ENCODE data around the gene DDR2. TPM values are rescaled to one million over a fixed set of nuclear protein-coding genes. Genes with fewer than 3 reads are reported as not detected.

The DDR2 gene
- total and polyA plus RNA-seq, 8 donors: 6.8 to 117 (median 34.1) TPM

GRCh38 chr1:162672622-162673260 is 40.5 kb downstream of the DDR2 start:
- DNase-seq: no peak
- WGBS, 5 donors: 68 to 85% (median 78%) methylated on average over 3 of the region's 3 CpGs
- no peak overlapping the region for H3K4me3 ChIP-seq
- TF ChIP-seq POLR2A (IDR thresholded peaks at IDR 0.05) (no peak), POLR2AphosphoS5 (IDR thresholded peaks at IDR 0.05) (no peak)
- intact Hi-C loops (cut with DNase I; ENCODE audit: low total_unique reads): no loop called here
- H3K4me1 ChIP-seq: peaks cover 0 to 49% (median 23%) of the 10 kb centered on the region in 4 donors
- H3K9me3 ChIP-seq: no peaks in the 10 kb centered on the region
- no peaks in the 10 kb centered on the region for H3K36me3 ChIP-seq
- no peaks in the 10 kb centered on the region for H3K27me3 ChIP-seq
- H3K27ac ChIP-seq: peak overlapping the region in 4 of 5 donors; percentile 30 to 79 (median 64)

DNA sequence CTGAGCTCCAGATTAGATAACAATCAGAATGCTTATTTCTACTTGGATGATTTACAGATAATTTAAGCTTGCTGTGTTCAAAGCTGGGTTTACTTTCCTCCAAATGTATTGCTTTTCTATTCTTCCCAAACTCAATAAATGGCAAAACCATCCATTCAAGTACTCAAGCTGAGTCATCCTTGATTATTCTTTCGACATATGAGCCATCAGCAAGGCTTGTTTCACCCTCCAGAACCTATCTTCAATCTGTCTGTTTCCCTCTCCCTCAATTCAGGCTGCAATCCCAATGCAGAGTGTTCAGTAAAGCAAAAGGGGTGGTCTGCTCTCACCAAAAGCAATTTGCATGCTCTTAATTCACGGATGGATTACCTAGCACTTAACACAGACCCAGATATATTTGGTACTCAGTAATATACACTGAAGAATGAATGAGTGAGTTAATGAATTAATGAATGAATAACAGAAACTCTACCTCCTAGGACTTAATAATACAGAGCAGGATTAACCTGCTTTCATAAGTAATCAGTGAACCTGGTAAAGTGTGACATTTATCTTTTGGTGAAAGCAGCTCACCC is 41.9 kb downstream of the DDR2 start:
- H3K4me1 ChIP-seq: peaks cover 0 to 49% (median 28%) of the 10 kb centered on the region in 4 donors
- TF ChIP-seq POLR2AphosphoS5 (IDR thresholded peaks at IDR 0.05) (no peak), EP300 (IDR thresholded peaks at IDR 0.05) (no peak), POLR2A (IDR thresholded peaks at IDR 0.05) (no peak)
- TF ChIP-seq, protein P1, sequence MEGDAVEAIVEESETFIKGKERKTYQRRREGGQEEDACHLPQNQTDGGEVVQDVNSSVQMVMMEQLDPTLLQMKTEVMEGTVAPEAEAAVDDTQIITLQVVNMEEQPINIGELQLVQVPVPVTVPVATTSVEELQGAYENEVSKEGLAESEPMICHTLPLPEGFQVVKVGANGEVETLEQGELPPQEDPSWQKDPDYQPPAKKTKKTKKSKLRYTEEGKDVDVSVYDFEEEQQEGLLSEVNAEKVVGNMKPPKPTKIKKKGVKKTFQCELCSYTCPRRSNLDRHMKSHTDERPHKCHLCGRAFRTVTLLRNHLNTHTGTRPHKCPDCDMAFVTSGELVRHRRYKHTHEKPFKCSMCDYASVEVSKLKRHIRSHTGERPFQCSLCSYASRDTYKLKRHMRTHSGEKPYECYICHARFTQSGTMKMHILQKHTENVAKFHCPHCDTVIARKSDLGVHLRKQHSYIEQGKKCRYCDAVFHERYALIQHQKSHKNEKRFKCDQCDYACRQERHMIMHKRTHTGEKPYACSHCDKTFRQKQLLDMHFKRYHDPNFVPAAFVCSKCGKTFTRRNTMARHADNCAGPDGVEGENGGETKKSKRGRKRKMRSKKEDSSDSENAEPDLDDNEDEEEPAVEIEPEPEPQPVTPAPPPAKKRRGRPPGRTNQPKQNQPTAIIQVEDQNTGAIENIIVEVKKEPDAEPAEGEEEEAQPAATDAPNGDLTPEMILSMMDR (IDR thresholded peaks at IDR 0.05): no peak
- no peaks in the 10 kb centered on the region for H3K27me3 ChIP-seq
- 83 to 93% (median 91%) methylated on average over 2 of the region's 2 CpGs for WGBS, 5 donors
- no peaks in the 10 kb centered on the region for H3K9me3 ChIP-seq
- no peaks in the 10 kb centered on the region for H3K36me3 ChIP-seq
- intact Hi-C loops (cut with DNase I; ENCODE audit: low total_unique reads): no loop called here
- no peak for DNase-seq
- no peak overlapping the region for H3K4me3 ChIP-seq
- H3K27ac ChIP-seq: peak overlapping the region in 3 of 5 donors; percentile 52 to 79 (median 77)

GRCh38 chr1:162676087-162676486 is 43.8 kb downstream of the DDR2 start:
- 46 to 68% (median 57%) methylated on average over 2 of the region's 2 CpGs for WGBS, 5 donors
- Histone ChIP-seq H3K27ac (peak overlapping the region in 4 of 5 donors; percentile 24 to 79 (median 65)), H3K9me3 (no peaks in the 10 kb centered on the region), H3K36me3 (no peaks in the 10 kb centered on the region), H3K27me3 (no peaks in the 10 kb centered on the region), H3K4me1 (peaks cover 0 to 51% (median 26%) of the 10 kb centered on the region in 4 donors), H3K4me3 (no peak overlapping the region)
- DNase-seq: no peak
- TF ChIP-seq EP300 (IDR thresholded peaks at IDR 0.05): no peak
- peak in 2 of 3 donors; percentile 29 to 55 for TF ChIP-seq POLR2AphosphoS5 (IDR thresholded peaks at IDR 0.05)
- intact Hi-C loops (cut with DNase I; ENCODE audit: low total_unique reads): no loop called here

GRCh38 chr1:162676750-162677149 is 44.5 kb downstream of the DDR2 start:
- DNase-seq: peak in 1 of 2 donors; percentile 47
- Histone ChIP-seq H3K27me3 (no peaks in the 10 kb centered on the region), H3K27ac (peak overlapping the region in 4 of 5 donors; percentile 11 to 79 (median 65)), H3K9me3 (no peaks in the 10 kb centered on the region), H3K4me1 (peaks cover 0 to 51% (median 26%) of the 10 kb centered on the region in 4 donors), H3K4me3 (no peak overlapping the region), H3K36me3 (no peaks in the 10 kb centered on the region)
- no peak for TF ChIP-seq POLR2A (IDR thresholded peaks at IDR 0.05)
- no peak for TF ChIP-seq EP300 (IDR thresholded peaks at IDR 0.05)
- TF ChIP-seq POLR2AphosphoS5 (IDR thresholded peaks at IDR 0.05): no peak
- TF ChIP-seq, protein P1 (IDR thresholded peaks at IDR 0.05): no peak
- intact Hi-C loops (cut with DNase I; ENCODE audit: low total_unique reads): no loop called here
- WGBS, 5 donors: 46 to 68% (median 61%) methylated on average over 7 of the region's 7 CpGs

GRCh38 chr1:162677607-162678371 is 45.5 kb downstream of the DDR2 start:
- H3K27ac ChIP-seq: peak overlapping the region in 4 of 5 donors; percentile 11 to 79 (median 62)
- no peaks in the 10 kb centered on the region for H3K36me3 ChIP-seq
- DNase-seq: no peak
- no peaks in the 10 kb centered on the region for H3K27me3 ChIP-seq
- no peak overlapping the region for H3K4me3 ChIP-seq
- intact Hi-C loops (cut with DNase I; ENCODE audit: low total_unique reads): no loop called here
- TF ChIP-seq POLR2AphosphoS5 (IDR thresholded peaks at IDR 0.05) (no peak), POLR2A (IDR thresholded peaks at IDR 0.05) (no peak), EP300 (IDR thresholded peaks at IDR 0.05) (no peak)
- TF ChIP-seq, protein P1 (IDR thresholded peaks at IDR 0.05): no peak
- H3K4me1 ChIP-seq: peaks cover 0 to 50% (median 28%) of the 10 kb centered on the region in 4 donors
- no peaks in the 10 kb centered on the region for H3K9me3 ChIP-seq
- WGBS, 5 donors: 72 to 81% (median 76%) methylated on average over 4 of the region's 4 CpGs
